HEK293T (cell line): ENCODE measurements around the gene MYO18A.
"Not testable (repeated sequence)": the region's sequence is repeated elsewhere in the genome, so short reads cannot be mapped to it uniquely, and the experiment has no call there.

Source experiments
- CTCF ChIA-PET: fragments of 350-600 bp; formaldehyde crosslinking; extraction: SDS; loops from one replicate; lab custom pipeline; 2021; ENCODE audit warnings: antibody characterized with exemption, inconsistent platforms; lab: Yijun Ruan, JAX
- POLR2A ChIA-PET: fragments of 350-600 bp; formaldehyde crosslinking; extraction: SDS; loops from one replicate; lab custom pipeline; 2020; ENCODE audit warnings: antibody characterized with exemption, inconsistent platforms; lab: Yijun Ruan, JAX
- DNase-seq: peaks from one replicate; pipeline ENCODE4 v3.0.0; 2012; ENCODE audit warnings: mixed read lengths; ENCODE audit errors: extremely low spot score
- ARNT ChIP-seq: fragments of 450-650 bp; IDR thresholded peaks from 2 replicates; pipeline ENCODE4 v1.6.1; 2017; ENCODE audit warnings: mild to moderate bottlenecking
- BHLHE40 ChIP-seq: fragments of 450-650 bp; IDR thresholded peaks from 2 replicates; pipeline ENCODE4 v1.6.1; 2016; ENCODE audit warnings: mild to moderate bottlenecking, moderate library complexity, borderline replicate concordance
- CTBP1 ChIP-seq: fragments of 450-650 bp; IDR thresholded peaks from 2 replicates; pipeline ENCODE4 v1.6.1; 2016; ENCODE audit warnings: borderline replicate concordance
- ELF4 ChIP-seq: fragments of 450-650 bp; IDR thresholded peaks from 2 replicates; pipeline ENCODE4 v1.6.1; 2017; ENCODE audit warnings: antibody characterized with exemption
- FOXA1 ChIP-seq: fragments of 450-650 bp; IDR thresholded peaks from 2 replicates; pipeline ENCODE4 v1.6.1; 2016; ENCODE audit warnings: mild to moderate bottlenecking
- FOXK2 ChIP-seq: fragments of 450-650 bp; IDR thresholded peaks from 2 replicates; pipeline ENCODE4 v1.6.1; 2016; ENCODE audit warnings: mild to moderate bottlenecking
- FOXM1 ChIP-seq: fragments of 450-650 bp; IDR thresholded peaks from 2 replicates; pipeline ENCODE4 v1.6.1; 2017; ENCODE audit warnings: mild to moderate bottlenecking, borderline replicate concordance
- HDGF ChIP-seq: fragments of 450-650 bp; IDR thresholded peaks from 2 replicates; pipeline ENCODE4 v1.6.1; 2017; ENCODE audit warnings: antibody characterized with exemption, borderline replicate concordance
- L3MBTL2 ChIP-seq: fragments of 450-650 bp; conservative IDR thresholded peaks from 2 replicates; pipeline ENCODE4 v1.6.1; 2016; ENCODE audit warnings: mild to moderate bottlenecking
- LEF1 ChIP-seq: fragments of 450-650 bp; IDR thresholded peaks from 2 replicates; pipeline ENCODE4 v1.6.1; 2017; ENCODE audit warnings: mild to moderate bottlenecking, borderline replicate concordance
- NFRKB ChIP-seq: fragments of 450-650 bp; IDR thresholded peaks from 2 replicates; pipeline ENCODE4 v1.6.1; 2016; ENCODE audit warnings: mild to moderate bottlenecking, moderate library complexity
- PKNOX1 ChIP-seq: fragments of 450-650 bp; IDR thresholded peaks from 2 replicates; pipeline ENCODE4 v1.6.1; 2016
- SP1 ChIP-seq: fragments of 450-650 bp; IDR thresholded peaks from 2 replicates; pipeline ENCODE4 v1.6.1; 2017
- SUZ12 ChIP-seq: fragments of 450-650 bp; IDR thresholded peaks from 2 replicates; pipeline ENCODE4 v1.6.1; 2016; ENCODE audit warnings: mild to moderate bottlenecking
- TARDBP ChIP-seq: fragments of 450-650 bp; IDR thresholded peaks from 2 replicates; pipeline ENCODE4 v1.6.1; 2016
- ZNF384 ChIP-seq: fragments of 450-650 bp; IDR thresholded peaks from 2 replicates; pipeline ENCODE4 v1.6.1; 2016

The MYO18A gene

GRCh38 chr17:29148790-29149430 is 31.3 kb downstream of the MYO18A start:
- ChIA-PET CTCF (interaction anchor here (0.6 to 3.4 kb wide), 32 partner anchors 9 to 254 kb away, joined by 3 to 40 read pairs (median 3); partner anchors contain the start of gene MYO18A), POLR2A (interaction anchor here (0.7 to 3.9 kb wide), 24 partner anchors 9 to 221 kb away, joined by 3 to 60 read pairs (median 4); partner anchors contain the start of genes MYO18A and NUFIP2)
- TF ChIP-seq ELF4 (peak; percentile 47; the same call in 1 of the 2 replicates), SP1 (no peak), HDGF (peak; percentile 91; the same call in 1 of the 2 replicates)
- peak; percentile 87 for DNase-seq

- TF ChIP-seq BHLHE40 (no peak), L3MBTL2 (no peak), FOXM1 (no peak), LEF1 (no peak), FOXK2 (no peak), HDGF (no peak), ELF4 (no peak), SUZ12 (no peak), PKNOX1 (no peak), TARDBP (no peak), NFRKB (no peak)
- ChIA-PET CTCF (interaction anchor here (0.6 to 3.4 kb wide), 22 partner anchors 8 to 255 kb away, joined by 3 to 40 read pairs (median 3); partner anchors contain the start of gene MYO18A), POLR2A (interaction anchor here (0.8 to 3.9 kb wide), 25 partner anchors 8 to 222 kb away, joined by 3 to 60 read pairs (median 5); partner anchors contain the start of genes MYO18A and NUFIP2)
- no peak for DNase-seq
Observed at GRCh38 chr17:29148257-29148789, 31.9 kb downstream of the MYO18A start.

GRCh38 chr17:29147682-29148081 is 32.5 kb downstream of the MYO18A start:
- CTCF ChIA-PET: interaction anchor here (1.0 to 3.4 kb wide), 7 partner anchors 24 to 255 kb away, joined by 3 to 40 read pairs (median 4); partner anchors contain the start of gene MYO18A
- POLR2A ChIA-PET: interaction anchor here (0.8 to 3.9 kb wide), 8 partner anchors 24 to 145 kb away, joined by 4 to 60 read pairs (median 6); partner anchors contain the start of gene MYO18A
- DNase-seq: no peak
- TF ChIP-seq FOXK2 (no peak), SP1 (no peak), SUZ12 (no peak), ZNF384 (no peak), CTBP1 (no peak), TARDBP (no peak), L3MBTL2 (no peak), FOXM1 (no peak), ARNT (no peak), NFRKB (no peak), FOXA1 (no peak), ELF4 (no peak), PKNOX1 (no peak), HDGF (no peak), LEF1 (no peak)

GRCh38 chr17:29147228-29147627 is 33.0 kb downstream of the MYO18A start:
- ChIA-PET CTCF (interaction anchor here (1.0 to 3.4 kb wide), 5 partner anchors 23 to 97 kb away, joined by 3 to 25 read pairs (median 4); partner anchors contain the start of gene MYO18A), POLR2A (interaction anchor here (1.0 to 3.9 kb wide), 5 partner anchors 23 to 145 kb away, joined by 4 to 60 read pairs (median 7); partner anchors contain the start of gene MYO18A)
- DNase-seq: not testable (repeated sequence)

- TF ChIP-seq NFRKB: no peak
- TF ChIP-seq FOXA1: no peak
- no peak for TF ChIP-seq PKNOX1
- TF ChIP-seq FOXM1: no peak
- no peak for TF ChIP-seq LEF1
- TF ChIP-seq ARNT: no peak
- TF ChIP-seq L3MBTL2: no peak
- no peak for TF ChIP-seq TARDBP
- TF ChIP-seq FOXK2: no peak
- no peak for TF ChIP-seq SP1
- TF ChIP-seq ZNF384: no peak
- no peak for TF ChIP-seq ELF4
- no peak for TF ChIP-seq SUZ12
- TF ChIP-seq HDGF: no peak
- POLR2A ChIA-PET: interaction anchor here (1.4 to 2.6 kb wide), 5 partner anchors 22 to 144 kb away, joined by 3 to 12 read pairs (median 5); partner anchors contain the start of gene MYO18A
- CTCF ChIA-PET: interaction anchor here (1.1 to 3.4 kb wide), 7 partner anchors 22 to 228 kb away, joined by 3 to 18 read pairs (median 4); no protein-coding TSS in a partner anchor
- no peak for DNase-seq
Observed at GRCh38 chr17:29146369-29146972, 33.7 kb downstream of the MYO18A start.
